GM19438 (cell line): ENCODE results near the gene SCAP.
"Not testable (repeated sequence)": the region's sequence is repeated elsewhere in the genome, so short reads cannot be mapped to it uniquely, and the experiment has no call there.

ENCODE experiments used
- ATAC-seq: cut with Tn5 transposase; IDR thresholded peaks from one replicate; pipeline ENCODE4 v1.9.1; 2021; ENCODE audit warnings: low read depth; ENCODE audit not compliant: unreplicated experiment

The SCAP gene

GRCh38 chr3:47482366-47482765, 6.6 kb upstream of the SCAP start:
- ATAC-seq: no peak

GRCh38 chr3:47481763-47482162, 6.0 kb upstream of the SCAP start:
- not testable (repeated sequence) for ATAC-seq

- not testable (repeated sequence) for ATAC-seq
Observed at GRCh38 chr3:47480267-47480666, 4.5 kb upstream of the SCAP start.

GRCh38 chr3:47479826-47480160, 4.1 kb upstream of the SCAP start:
- no peak for ATAC-seq

GRCh38 chr3:47478022-47478421, 2.3 kb upstream of the SCAP start:
- ATAC-seq: no peak

- ATAC-seq: no peak
Observed at GRCh38 chr3:47476644-47477199, 981 bp upstream of the SCAP start.

- ATAC-seq: no peak
Observed at GRCh38 chr3:47476330-47476626, 537 bp upstream of the SCAP start.

GRCh38 chr3:47475029-47475569, 642 bp downstream of the SCAP start:
- ATAC-seq: peak; percentile 41

- no peak for ATAC-seq
Observed at GRCh38 chr3:47473391-47473790, 2.4 kb downstream of the SCAP start.

GRCh38 chr3:47469616-47470015, 6.1 kb downstream of the SCAP start:
- ATAC-seq: no peak

GRCh38 chr3:47468315-47468714, 7.4 kb downstream of the SCAP start:
- not testable (repeated sequence) for ATAC-seq

- no peak for ATAC-seq
Observed at GRCh38 chr3:47464588-47464987, 11.2 kb downstream of the SCAP start.

GRCh38 chr3:47459534-47460085, 16.1 kb downstream of the SCAP start:
- not testable (repeated sequence) for ATAC-seq

GRCh38 chr3:47456984-47457383, 18.8 kb downstream of the SCAP start:
- ATAC-seq: no peak

GRCh38 chr3:47455806-47456452, 19.8 kb downstream of the SCAP start:
- ATAC-seq: no peak

GRCh38 chr3:47452453-47453215, 23.1 kb downstream of the SCAP start:
- ATAC-seq: no peak

- ATAC-seq: no peak
Observed at GRCh38 chr3:47444103-47444502, 31.6 kb downstream of the SCAP start.

GRCh38 chr3:47443611-47443995, 32.1 kb downstream of the SCAP start:
- ATAC-seq: no peak

GRCh38 chr3:47441796-47442551, 33.8 kb downstream of the SCAP start:
- no peak for ATAC-seq

GRCh38 chr3:47440131-47440530, 35.6 kb downstream of the SCAP start:
- no peak for ATAC-seq

- ATAC-seq: no peak
Observed at GRCh38 chr3:47436180-47436579, 39.6 kb downstream of the SCAP start.
